Neural progenitor cell (in vitro differentiated cells): ENCODE measurements around the gene RNF103. TPM values are rescaled to one million over a fixed set of nuclear protein-coding genes. Genes with fewer than 3 reads are reported as not detected.

Experiments
- DNase-seq: peaks from one replicate; pipeline ENCODE4 v3.0.0-alpha.2; 2016; ENCODE audit warnings: low spot score
- H2AFZ ChIP-seq: fragments of 200-600 bp; sonication (generic); replicated peaks from 2 replicates; pipeline ENCODE4 v1.6.1; 2016; ENCODE audit warnings: antibody characterized with exemption
- H3F3A ChIP-seq: fragments of 200-600 bp; sonication (generic); 2 replicates; pipeline ENCODE4 v1.6.1; 2016; ENCODE audit warnings: antibody characterized with exemption, low read depth
- H3K27ac ChIP-seq: fragments of 200-600 bp; sonication (generic); 2 replicates; pipeline ENCODE4 v1.5.1; 2016; ENCODE audit warnings: mild to moderate bottlenecking
- H3K27me3 ChIP-seq: fragments of 200-600 bp; sonication (generic); 2 replicates; pipeline ENCODE4 v1.6.1; 2016; ENCODE audit warnings: mild to moderate bottlenecking, moderate library complexity
- H3K36me3 ChIP-seq: fragments of 200-600 bp; sonication (generic); 2 replicates; pipeline ENCODE4 v1.5.1; 2016
- H3K4me1 ChIP-seq: fragments of 200-600 bp; sonication (generic); 2 replicates; pipeline ENCODE4 v1.6.1; 2016; ENCODE audit warnings: mixed run types
- H3K4me2 ChIP-seq: fragments of 200-600 bp; sonication (generic); 2 replicates; pipeline ENCODE4 v1.6.1; 2016
- H3K4me3 ChIP-seq: fragments of 200-600 bp; sonication (generic); 2 replicates; pipeline ENCODE4 v1.5.1; 2016
- H3K79me2 ChIP-seq: fragments of 200-600 bp; sonication (generic); 2 replicates; pipeline ENCODE4 v1.6.1; 2016; ENCODE audit warnings: low read depth
- H3K9ac ChIP-seq: fragments of 200-600 bp; sonication (generic); 2 replicates; pipeline ENCODE4 v1.6.1; 2016
- H3K9me3 ChIP-seq: fragments of 200-600 bp; sonication (generic); 2 replicates; pipeline ENCODE4 v1.5.1; 2016; ENCODE audit warnings: low read depth
- H4K20me1 ChIP-seq: fragments of 200-600 bp; sonication (generic); 2 replicates; pipeline ENCODE4 v1.6.1; 2016; ENCODE audit warnings: low read depth
- H3K27ac Mint-ChIP-seq: 3 replicates; pipeline ENCODE4 v1.8.0; 2021; ENCODE audit warnings: mixed read lengths
- H3K27me3 Mint-ChIP-seq: 2 replicates; pipeline ENCODE4 v1.8.0; 2022; ENCODE audit warnings: low read depth, mild to moderate bottlenecking, inconsistent platforms, moderate library complexity, mixed read lengths; ENCODE audit not compliant: insufficient read depth
- H3K36me3 Mint-ChIP-seq: 3 replicates; pipeline ENCODE4 v1.8.0; 2021; ENCODE audit warnings: mixed read lengths
- H3K4me1 Mint-ChIP-seq: 3 replicates; pipeline ENCODE4 v1.8.0; 2021; ENCODE audit warnings: mixed read lengths
- H3K4me3 Mint-ChIP-seq: 3 replicates; pipeline ENCODE4 v1.8.0; 2021; ENCODE audit warnings: mild to moderate bottlenecking, moderate library complexity, mixed read lengths
- H3K9me3 Mint-ChIP-seq: 3 replicates; pipeline ENCODE4 v1.8.0; 2020; ENCODE audit warnings: mixed read lengths
- CTCF ChIP-seq: fragments of 200-600 bp; sonication (generic); IDR thresholded peaks from 2 replicates; pipeline ENCODE4 v1.5.1; 2017; ENCODE audit warnings: antibody characterized with exemption, mild to moderate bottlenecking
- EZH2 ChIP-seq: fragments of 200-600 bp; sonication (generic); IDR thresholded peaks from 2 replicates; pipeline ENCODE4 v1.6.1; 2017; ENCODE audit warnings: antibody characterized with exemption, mild to moderate bottlenecking, moderate library complexity
- EZH2phosphoT487 ChIP-seq: fragments of 200-600 bp; sonication (generic); IDR thresholded peaks from 2 replicates; pipeline ENCODE4 v1.6.1; 2017; ENCODE audit warnings: antibody characterized with exemption
- total RNA-seq: library from RNA; depleted of rRNA; stranded (reverse); fragments of >200 nt; gene quantifications from 2 replicates; pipeline ENCODE4 v1.2.3, GENCODE V29; 2015; ENCODE audit warnings: low replicate concordance

RNF103 gene
- total RNA-seq, 1 donor from 2014 or later = 26.5 TPM

- Histone ChIP-seq H3K9ac (no peak overlapping the region), H3K27me3 (no peaks in the 10 kb centered on the region), H3K27ac (no peak overlapping the region), H3K4me1 (no peaks in the 10 kb centered on the region), H3K4me2 (no peak overlapping the region), H3K9me3 (no peaks in the 10 kb centered on the region), H4K20me1 (no peaks in the 10 kb centered on the region), H3K4me3 (no peak overlapping the region), H3F3A (no peaks in the 10 kb centered on the region), H3K79me2 (peaks cover 64% of the 10 kb centered on the region), H3K36me3 (no peaks in the 10 kb centered on the region), H2AFZ (no peak overlapping the region)
- Mint-ChIP-seq H3K4me3 (no peak overlapping the region), H3K9me3 (peaks cover 14% of the 10 kb centered on the region), H3K27ac (no peak overlapping the region), H3K27me3 (peaks cover 5% of the 10 kb centered on the region), H3K4me1 (peaks cover 4% of the 10 kb centered on the region), H3K36me3 (peaks cover 23% of the 10 kb centered on the region)
- TF ChIP-seq EZH2 (no peak), CTCF (no peak), EZH2phosphoT487 (no peak)
- DNase-seq = no peak
Measured at GRCh38 chr2:86556508-86556907, 67.2 kb downstream of the RNF103 start.

Other genes starting within 250 kb of the RNF103 start
- gene KDM3A, start 182.5 kb downstream of the RNF103 start, total RNA-seq = 63.2 and 84.9 TPM in 2 replicates
- gene CHMP3, start 60.4 kb downstream of the RNF103 start, total RNA-seq = 19.0 and 21.9 TPM in 2 replicates
- gene RMND5A, start 96.4 kb upstream of the RNF103 start, total RNA-seq = 74.5 and 107 TPM in 2 replicates
- 0.03 and 0.34 TPM in 2 replicates for gene CD8A, start 167.0 kb upstream of the RNF103 start, total RNA-seq
- not detected in 2 replicates for gene CD8B, start 238.0 kb upstream of the RNF103 start, total RNA-seq